Sciatic nerve (tissue), 2 donors: ENCODE data around the gene PCDH8. TPM values are rescaled to one million over a fixed set of nuclear protein-coding genes. Genes with fewer than 3 reads are reported as not detected.
A peak's percentile ranks its signal among the peaks of the same experiment; 100 is the strongest.

Experiments
- ATAC-seq: fragments of 200-7000 bp; cut with Tn5 transposase; one replicate; pipeline ENCODE4 v1.9.1; 2020; ENCODE audit warnings: mild to moderate bottlenecking, moderate library complexity
- DNase-seq: peaks from one replicate; pipeline ENCODE4 v3.0.0-alpha.2; 2020; ENCODE audit warnings: low spot score
- intact Hi-C: fragments of 100-400 bp; cut with DNase I; formaldehyde crosslinking; loops from one replicate; pipeline ENCODE4 v1.14.2; 2022
- total RNA-seq: library from RNA; stranded (reverse); fragmentation: NEBNext Ultra II Directional; extraction: Animal tissue kit (Norgen Biotek cat#: 25700); gene quantifications from one replicate; pipeline ENCODE4 v1.2.1, GENCODE V29; 2021
- donor health status: DM: no; HTN: no; CAD: no.
- donor health status: DM: no; HTN: no; CAD: no.

Gene PCDH8
- total RNA-seq, 1 donor from 2014 or later, result 1.9 TPM

DNA sequence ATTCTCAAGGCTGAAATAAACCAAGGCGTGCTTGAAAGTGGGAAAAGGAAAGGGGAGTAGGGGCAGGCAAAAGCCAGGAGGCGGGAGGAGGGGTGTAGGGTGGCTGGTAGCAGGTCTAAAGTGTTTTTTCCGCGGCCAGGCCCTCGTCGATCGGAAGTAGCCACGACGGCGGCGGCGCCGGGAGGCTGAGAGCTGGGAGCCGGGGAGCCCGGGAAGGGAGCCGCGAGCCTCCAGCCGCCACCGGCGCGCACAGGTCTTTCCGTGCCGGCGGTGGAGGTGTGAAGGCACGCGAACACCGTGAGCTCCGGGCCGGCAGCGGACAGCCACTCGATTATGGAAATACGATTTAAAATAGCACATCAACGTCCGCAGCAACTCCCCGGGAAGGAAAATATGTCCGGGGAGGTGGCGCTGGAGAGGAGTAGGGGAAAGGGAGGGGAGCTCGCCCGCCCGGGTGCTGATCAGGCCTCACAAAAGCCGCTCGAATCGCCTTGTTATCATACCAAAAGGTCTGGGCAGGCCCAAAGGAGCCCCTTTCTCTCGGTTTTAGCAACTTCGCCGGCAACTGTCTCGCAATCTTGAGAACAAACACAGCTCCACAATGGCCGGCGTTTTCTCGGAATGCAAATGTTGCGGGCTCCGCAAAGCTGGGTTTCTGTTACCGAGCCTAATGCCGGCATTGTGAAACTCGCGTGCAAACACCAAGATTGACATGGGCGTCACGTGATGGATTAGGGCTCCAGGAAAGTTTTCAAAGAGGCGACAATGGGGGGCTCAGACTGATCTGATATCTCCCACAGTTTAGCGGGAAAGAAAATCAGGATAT lies 2.9 kb upstream of the PCDH8 start:
- ATAC-seq, result peak; percentile 60
- peak; percentile 62 for DNase-seq
- intact Hi-C loops, result no loop called here

DNA sequence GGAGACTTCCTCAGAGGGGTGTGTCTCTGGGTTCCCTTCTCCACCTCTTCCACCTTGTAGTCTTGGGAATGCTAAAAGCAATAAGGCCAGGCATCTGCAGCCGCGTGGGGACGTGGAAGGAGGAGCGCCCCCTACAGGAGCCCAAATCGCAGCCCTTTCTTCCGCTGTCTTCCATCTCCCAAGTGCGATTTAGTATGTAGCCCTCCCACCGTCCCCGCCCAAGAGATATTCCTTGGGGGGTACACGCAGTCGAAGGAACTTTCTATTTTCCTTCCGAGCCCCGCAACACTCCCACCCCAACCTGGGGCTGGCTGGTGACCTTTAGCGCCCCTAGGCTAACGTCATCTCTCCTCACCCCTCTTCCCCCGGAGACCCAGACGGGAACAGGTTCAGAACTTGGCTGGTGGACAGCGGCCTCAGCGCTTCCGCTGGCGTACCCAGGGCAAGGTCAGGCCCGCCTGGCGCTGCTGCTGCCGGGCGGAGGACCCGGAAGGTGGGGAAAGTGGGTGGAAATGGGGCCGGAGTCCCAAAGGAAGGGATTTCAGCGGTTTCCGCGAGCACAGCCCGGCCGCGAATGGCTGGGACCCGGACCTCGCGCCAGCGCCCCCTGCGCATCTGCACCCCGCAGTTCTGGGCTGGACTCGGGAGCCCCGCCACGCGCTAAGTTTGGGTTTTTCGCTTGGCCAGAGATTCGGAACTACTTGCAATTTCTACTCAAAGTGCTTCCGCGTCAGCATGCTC lies 2.1 kb upstream of the PCDH8 start:
- ATAC-seq (peak; percentile 93), DNase-seq (peak; percentile 88)
- intact Hi-C loops, result no loop called here

DNA sequence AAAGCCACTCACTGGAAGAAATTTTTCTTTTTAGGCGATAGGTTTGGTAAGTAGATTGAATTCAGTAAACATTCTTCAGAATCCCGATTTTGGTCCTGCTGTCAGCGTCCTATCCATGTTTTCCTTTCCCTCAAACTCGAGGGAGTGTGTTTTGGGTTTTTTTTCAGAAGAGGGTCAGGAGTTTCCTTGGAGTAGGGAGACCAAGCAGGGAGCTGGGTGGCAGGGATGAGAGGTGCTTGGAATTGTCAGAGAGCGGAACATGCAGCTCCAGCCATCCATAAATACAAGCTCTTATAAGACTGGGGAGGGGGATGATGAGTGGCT lies 1.6 kb upstream of the PCDH8 start:
- intact Hi-C loops, result no loop called here
- no peak for DNase-seq
- no peak for ATAC-seq

DNA sequence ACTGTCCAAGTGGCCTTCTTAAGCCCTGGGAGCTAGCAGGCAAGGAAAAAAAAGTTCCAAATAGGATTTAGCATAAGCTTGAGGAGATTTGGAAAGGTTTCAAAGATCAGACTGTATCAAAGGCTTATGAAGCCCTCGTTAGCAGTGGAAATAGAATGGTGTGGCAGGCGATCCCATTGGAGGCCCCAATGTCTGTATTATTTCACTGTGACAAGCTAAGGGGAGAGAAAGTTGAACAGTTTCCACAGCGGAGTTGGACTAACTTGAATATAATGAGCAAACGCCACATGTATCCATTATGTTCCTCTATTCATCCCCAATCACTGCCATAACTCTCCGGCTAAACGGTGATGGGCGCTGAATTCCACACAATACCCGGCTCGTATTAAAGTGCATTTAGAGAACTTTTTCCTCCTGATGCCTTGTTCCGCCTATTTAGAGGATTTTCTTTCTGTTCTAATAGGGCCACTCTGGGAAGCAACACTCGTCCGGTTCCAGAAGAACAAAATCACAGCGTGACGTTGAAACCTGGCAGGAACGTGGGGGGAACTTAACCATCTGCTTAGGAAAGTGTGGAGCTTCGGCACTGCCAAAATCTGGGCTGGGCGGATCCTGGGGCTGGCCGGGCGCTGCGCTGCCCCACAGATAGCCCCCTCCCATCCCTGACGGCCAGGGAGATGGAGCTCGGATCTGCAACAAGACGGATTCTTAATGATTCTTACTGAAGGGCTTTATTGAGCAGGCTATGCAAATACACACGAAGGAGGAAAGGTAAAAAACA lies 1.0 kb upstream of the PCDH8 start:
- DNase-seq (no peak), ATAC-seq (no peak)
- intact Hi-C loops, result no loop called here

DNA sequence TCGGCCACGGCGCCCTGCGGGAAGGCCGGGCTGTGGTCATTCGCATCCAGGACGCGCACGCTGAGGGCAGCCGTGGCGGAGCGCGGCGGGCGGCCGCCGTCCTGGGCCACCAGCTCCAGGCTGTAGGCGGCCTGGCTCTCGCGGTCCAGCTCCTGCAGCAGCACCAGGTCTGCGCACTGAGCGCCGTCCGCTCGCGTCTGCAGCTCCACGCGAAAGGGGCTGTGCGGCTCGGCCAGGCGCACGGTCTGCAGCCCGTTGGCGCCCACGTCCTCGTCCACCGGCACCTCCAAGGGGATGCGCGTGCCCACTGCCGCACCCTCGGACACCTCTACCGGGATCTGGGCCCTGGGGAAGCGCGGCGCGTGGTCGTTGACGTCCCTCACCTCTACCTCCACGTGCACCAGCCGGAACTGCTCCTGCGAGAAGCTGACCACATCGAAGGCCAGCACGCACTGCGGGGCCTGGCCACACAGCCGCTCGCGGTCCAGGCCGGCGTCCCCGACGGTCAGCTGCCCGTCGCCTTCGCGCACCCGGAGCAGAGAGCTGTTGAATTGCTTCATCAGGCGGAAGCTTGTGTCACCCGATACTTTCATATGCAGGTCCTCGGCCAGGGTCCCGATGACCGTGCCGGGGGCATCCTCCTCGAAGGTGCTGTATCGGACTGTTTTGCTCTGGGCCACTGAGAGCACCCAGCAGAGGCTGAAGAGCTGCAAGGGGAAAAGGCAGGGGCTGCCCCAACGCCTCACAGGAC lies 583 bp downstream of the PCDH8 start:
- intact Hi-C loops, result no loop called here
- no peak for DNase-seq

DNA sequence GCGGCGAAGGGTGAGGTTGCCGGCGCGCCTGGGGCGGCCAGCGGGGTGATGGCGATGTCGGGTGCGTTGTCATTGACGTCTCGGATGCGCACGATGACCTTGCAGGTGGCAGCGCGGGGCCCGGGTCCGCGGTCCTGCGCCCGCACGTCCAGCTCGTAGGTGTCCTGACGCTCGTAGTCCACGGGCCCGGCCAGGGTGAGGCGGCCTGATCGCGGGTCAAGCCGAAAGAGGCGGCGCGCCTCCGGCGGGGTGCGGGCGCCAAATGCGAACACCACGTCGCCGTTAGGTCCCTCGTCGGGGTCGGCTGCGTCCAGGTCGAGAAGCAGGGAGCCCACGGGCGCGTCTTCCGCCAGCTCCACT lies 1.1 kb downstream of the PCDH8 start:
- ATAC-seq, result no peak
- DNase-seq, result no peak
- intact Hi-C loops, result no loop called here

More for the DNA sequence above, 583 bp downstream of the PCDH8 start:
- no peak for ATAC-seq

DNA sequence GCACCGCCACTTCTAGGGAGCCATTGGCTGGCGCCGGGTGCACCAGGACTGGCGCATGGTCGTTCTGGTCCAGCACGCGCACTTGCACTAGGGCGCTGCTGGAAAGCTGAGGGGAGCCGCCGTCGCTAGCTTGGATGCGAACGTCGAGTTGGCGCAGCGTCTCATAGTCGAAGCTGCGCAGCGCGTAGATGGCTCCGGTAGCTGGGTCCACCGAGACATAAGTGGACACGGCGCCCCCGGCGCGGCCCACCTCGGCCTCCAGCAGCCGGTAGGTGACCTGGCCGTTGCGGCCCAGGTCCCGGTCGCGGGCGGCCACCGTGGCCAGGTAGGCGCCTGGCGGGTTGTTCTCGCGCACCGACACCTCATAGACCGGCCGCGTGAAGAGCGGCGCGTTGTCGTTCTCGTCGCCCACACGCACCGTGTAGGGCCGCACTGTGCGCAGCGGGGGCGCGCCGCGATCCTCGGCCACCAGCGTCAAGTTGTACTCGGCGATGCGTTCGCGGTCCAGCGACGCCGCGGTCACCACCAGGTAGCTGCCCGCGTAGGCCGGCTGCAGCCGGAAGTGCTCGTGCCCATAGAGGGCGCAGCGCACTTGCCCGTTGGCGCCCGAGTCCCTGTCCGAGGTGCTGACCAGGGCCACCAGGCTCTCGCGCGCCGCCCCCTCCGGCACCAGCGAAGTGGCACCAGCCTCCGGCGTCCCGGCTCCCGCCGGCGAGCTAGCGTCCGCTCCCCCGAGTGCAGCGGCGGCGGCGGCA lies 1.7 kb downstream of the PCDH8 start:
- intact Hi-C loops, result no loop called here
- ATAC-seq, result peak; percentile 47
- peak; percentile 78 for DNase-seq

DNA sequence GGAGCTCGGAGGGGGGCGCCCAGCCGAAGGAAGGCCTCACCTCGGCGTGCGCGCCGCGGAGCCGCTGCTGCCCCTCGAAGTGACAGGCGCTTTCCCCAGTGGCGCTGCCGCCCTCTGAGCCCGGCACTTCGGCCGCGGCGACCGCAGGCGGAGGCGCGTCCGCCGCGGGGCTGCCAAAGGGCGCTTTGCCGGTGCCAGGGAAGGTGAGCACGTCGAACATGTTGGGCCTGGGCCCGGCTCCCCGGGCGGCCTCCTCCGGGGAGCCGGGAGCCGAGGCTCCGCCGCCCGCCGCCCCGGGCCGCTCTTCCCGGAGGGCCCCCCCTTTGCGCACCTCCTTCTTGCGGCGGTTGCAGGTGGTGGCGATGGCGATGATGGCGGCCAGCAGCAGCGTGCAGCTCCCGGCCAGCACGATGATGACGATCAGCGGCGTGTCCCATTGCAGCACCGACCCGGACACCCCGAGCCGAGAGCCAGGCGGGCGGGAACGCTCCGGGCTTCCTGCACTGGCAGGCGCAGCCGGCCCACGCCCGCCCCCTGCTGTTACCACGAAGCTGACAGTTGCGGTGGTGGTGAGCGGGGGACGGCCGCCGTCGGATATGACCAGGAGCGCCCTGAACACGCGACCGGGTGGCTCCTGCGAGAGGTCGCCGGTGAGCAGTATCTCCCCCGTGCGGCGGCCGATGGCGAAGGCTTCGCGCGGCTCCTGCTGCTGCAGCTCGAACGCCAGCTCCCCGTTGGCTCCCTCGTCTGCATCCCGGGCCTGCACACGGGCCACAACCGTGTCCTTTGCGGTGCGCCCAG lies 2.5 kb downstream of the PCDH8 start:
- DNase-seq (no peak), ATAC-seq (no peak)
- intact Hi-C loops, result no loop called here

DNA sequence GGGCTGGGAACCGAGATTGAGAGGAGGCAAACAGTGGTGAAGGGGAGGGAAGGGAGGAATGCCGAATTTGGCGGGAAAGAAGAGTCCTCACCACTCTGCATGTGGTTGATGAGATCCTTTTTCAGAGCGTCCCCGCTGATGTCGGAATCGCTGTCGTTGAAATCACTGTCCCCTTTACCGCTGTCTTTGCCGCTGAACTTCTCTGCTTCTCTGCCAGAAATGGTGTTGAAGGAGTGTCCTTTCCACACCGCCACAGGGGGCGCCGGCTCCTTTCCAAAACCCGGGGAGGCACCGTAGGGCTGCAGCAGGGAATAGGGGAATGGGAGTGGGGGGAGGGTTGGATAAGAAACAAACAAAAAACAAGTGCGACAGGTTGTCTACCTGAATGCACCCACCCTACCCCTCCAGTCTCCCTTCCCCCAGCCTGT lies 3.1 kb downstream of the PCDH8 start:
- no peak for ATAC-seq
- DNase-seq, result no peak
- intact Hi-C loops, result no loop called here

DNA sequence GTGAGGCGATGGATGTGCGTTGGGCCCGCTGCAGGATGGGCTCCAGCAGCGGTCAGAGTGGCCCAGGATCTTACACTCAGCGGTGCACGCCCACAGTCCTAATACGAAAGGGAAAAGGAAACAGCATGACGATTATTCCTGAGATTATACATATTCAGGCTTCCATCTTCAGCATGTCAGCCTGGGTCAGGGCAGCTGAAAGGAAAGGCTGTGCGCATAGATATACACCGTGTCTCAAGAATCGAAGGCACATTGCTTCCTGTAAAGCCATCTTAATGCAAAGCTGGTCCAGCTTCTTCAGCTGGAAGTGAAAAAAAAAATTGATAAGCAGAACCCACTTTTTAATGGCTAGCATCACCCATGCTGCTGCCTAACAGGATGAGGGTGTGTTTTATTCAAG lies 3.6 kb downstream of the PCDH8 start:
- ATAC-seq (no peak), DNase-seq (no peak)
- intact Hi-C loops, result no loop called here

DNA sequence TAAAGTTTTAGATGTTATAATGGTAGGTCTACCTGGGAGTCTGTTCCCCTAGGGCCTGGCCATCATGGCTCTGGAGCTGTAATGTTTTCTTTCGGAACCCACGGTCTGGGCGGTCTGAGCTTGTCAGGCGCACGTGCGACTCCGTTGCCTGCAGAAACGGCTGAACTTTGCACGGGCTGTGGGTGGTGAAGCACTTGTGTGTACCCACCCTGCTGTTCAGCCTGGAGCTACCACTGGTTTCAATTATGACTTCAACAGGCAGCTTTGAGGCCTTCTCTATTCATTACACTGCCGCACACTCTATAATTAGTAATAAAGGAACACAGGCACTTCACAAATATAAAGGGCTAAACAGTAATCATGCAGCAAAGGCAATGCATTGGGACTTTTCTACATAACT lies 6.0 kb downstream of the PCDH8 start:
- no peak for ATAC-seq
- no peak for DNase-seq
- intact Hi-C loops, result no loop called here

DNA sequence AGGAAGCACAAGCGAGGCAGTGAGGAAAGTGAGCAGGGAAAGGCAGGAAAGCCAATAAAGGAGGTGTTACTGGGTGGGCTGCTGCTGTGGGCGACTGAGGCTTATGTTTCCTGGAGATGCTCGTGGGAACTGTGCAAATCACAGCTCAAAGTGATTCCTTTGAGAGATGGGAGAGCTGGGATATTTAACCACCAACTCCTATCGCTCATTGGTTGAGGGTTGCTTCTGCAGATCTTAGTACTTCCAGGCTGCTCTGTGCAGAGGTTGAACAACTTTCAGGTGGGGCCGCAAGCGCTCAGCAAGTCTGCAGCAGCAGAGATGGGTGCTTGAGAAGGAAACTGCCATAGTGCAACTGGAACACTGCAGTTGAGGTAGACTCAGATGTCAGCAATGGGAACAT lies 8.4 kb downstream of the PCDH8 start:
- intact Hi-C loops, result no loop called here
- ATAC-seq, result no peak
- DNase-seq, result no peak

DNA sequence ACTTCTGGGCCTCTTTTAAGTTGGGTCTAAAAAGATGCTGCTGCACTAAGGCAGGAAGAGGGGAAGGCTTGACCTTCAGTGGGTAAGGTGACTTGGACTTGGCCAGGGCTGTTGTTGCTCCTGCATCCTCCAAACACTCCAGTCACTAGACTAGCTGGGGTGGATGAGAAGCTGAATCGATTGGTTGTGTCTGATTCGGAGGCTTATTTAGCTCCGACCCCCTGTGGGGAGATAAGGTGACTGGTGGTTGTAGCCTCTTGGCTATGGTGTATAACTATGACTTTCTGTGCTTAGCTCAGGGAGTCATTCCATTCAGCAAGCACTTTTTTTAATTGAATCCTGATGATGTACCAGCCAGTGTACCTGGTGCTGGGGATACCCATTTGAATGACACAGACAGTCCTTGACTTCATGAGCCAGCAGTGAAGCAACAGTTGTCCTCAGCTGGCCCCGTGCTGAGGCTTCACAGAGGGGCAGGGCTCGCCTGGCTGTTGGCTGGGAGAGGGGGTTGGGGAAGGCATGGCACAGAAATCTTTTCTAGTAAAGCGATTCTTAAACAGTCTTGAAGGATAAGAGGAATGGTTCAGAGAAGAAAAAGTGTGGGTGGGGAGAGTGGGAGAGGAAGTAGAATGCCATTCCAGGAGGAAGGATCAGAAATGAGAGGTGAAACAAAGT lies 9.9 kb downstream of the PCDH8 start:
- intact Hi-C loops, result no loop called here
- ATAC-seq (no peak), DNase-seq (no peak)

DNA sequence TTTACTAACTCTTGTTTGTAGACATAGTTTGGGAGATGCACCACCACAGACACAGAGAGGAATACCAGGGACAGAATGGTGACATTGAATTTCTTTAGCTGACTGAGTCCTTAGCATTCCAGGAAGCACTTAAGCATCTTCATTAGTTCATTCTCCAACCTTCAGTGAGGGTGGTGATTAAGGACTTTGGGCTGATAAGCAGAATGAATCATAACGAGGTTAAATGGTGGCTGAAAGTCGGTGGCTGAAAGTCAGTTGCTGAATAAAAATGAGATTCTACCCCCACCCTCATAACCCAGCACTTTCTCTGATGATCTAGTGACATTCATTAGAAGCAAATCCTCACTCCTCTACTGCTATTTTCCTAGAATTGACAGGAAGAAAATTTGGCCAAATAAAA lies 10.6 kb downstream of the PCDH8 start:
- ATAC-seq (no peak), DNase-seq (no peak)
- intact Hi-C loops, result no loop called here

DNA sequence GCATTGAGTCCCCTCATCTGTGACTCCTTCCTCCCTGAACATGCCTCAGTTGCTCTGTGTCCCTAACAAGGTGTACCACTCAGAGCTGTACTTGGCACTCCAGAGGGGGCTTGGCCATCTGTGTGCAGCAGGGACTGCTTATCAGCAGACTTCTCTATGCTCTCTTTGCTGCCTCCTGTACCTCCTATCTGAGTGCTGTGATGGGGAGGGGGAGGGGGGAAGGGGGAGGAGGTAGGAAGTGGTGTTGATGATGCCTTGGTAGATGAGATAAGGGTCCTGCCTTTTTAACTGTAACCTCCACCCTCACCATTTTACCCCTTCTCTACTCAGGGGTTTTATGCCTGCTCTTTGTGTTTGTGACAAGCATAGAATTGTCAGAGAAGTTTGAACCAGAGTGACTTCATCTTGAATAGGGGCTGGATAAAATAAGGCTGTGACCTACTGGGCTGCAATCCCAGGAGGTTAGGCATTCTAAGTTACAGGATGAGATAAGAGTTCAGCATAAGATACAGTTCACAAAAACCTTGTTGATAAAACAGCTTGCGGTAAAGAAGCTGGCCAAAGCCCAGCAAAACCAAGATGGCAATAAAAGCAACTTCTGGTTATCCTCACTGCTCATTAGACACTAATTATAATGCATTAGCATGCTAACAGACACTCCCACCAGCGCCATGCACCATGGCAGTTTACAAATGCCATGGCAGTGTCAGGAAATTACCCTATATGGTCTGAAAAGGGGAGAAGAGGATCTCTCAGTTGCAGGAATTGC lies 13.2 kb downstream of the PCDH8 start:
- intact Hi-C loops, result no loop called here
- no peak for ATAC-seq

DNA sequence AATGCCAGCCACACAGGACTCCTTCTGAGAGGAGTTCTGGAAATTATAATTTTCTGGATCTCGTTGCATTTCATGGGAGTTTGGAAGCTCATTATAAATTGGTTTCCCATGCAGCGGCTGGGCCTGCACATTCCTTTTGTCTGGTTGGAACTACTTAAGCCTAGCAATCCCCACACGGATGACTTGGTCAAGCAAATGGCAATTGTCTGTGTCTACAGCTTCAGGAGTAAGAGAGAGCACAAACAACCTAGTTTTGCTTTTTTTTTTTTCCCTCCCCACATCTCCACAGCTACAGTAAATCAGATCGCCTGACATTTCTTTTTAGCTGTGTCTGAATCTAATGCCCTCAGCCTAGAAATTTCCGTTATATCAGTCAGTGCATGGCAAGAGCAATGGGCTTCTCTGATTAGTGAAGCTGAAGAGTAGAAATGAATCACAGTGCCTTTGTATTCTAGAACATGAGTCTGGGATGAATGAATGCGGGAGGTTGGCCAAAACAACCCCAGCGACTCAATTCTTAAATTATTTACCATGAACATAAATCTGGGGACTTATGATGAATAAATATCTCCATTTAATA lies 15.1 kb downstream of the PCDH8 start:
- intact Hi-C loops, result no loop called here
- DNase-seq, result no peak
- ATAC-seq, result no peak

More for the DNA sequence above, 13.2 kb downstream of the PCDH8 start:
- DNase-seq, result no peak
